ENCODE data around the gene DFFB. TPM values are rescaled to one million over a fixed set of nuclear protein-coding genes. Genes with fewer than 3 reads are reported as not detected.

The DFFB gene
- total RNA-seq, 1 experiment from 2014 or later = 4.8 TPM

- Mint-ChIP-seq H3K36me3 (ENCODE audit: insufficient read depth, unreplicated experiment) (peaks cover 14% of the 10 kb centered on the region), H3K4me1 (ENCODE audit: insufficient read depth, unreplicated experiment) (peaks cover 6% of the 10 kb centered on the region), H3K4me3 (ENCODE audit: unreplicated experiment) (no peak overlapping the region), H3K27me3 (ENCODE audit: insufficient read depth, unreplicated experiment) (no peaks in the 10 kb centered on the region), H3K27ac (ENCODE audit: low read depth, unreplicated experiment) (no peak overlapping the region), H3K9me3 (ENCODE audit: unreplicated experiment) (peaks cover 8% of the 10 kb centered on the region)
- TF ChIP-seq, protein P1, sequence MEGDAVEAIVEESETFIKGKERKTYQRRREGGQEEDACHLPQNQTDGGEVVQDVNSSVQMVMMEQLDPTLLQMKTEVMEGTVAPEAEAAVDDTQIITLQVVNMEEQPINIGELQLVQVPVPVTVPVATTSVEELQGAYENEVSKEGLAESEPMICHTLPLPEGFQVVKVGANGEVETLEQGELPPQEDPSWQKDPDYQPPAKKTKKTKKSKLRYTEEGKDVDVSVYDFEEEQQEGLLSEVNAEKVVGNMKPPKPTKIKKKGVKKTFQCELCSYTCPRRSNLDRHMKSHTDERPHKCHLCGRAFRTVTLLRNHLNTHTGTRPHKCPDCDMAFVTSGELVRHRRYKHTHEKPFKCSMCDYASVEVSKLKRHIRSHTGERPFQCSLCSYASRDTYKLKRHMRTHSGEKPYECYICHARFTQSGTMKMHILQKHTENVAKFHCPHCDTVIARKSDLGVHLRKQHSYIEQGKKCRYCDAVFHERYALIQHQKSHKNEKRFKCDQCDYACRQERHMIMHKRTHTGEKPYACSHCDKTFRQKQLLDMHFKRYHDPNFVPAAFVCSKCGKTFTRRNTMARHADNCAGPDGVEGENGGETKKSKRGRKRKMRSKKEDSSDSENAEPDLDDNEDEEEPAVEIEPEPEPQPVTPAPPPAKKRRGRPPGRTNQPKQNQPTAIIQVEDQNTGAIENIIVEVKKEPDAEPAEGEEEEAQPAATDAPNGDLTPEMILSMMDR (IDR thresholded peaks at IDR 0.05; ENCODE audit: unreplicated experiment) = no peak
- no peak for DNase-seq (ENCODE audit: unreplicated experiment)
- BruUV-seq (replicated peaks) = no TSS peak
- intact Hi-C loops (cut with micrococcal nuclease) = no loop called here
- ChIA-PET POLR2A (no interaction called here), CTCF (interaction anchor here (1.8 kb wide), 1 partner anchor 37 kb away, joined by 6 read pairs; no protein-coding TSS in a partner anchor)
Measured at GRCh38 chr1:3894626-3895278, 37.5 kb downstream of the DFFB start.

DNA sequence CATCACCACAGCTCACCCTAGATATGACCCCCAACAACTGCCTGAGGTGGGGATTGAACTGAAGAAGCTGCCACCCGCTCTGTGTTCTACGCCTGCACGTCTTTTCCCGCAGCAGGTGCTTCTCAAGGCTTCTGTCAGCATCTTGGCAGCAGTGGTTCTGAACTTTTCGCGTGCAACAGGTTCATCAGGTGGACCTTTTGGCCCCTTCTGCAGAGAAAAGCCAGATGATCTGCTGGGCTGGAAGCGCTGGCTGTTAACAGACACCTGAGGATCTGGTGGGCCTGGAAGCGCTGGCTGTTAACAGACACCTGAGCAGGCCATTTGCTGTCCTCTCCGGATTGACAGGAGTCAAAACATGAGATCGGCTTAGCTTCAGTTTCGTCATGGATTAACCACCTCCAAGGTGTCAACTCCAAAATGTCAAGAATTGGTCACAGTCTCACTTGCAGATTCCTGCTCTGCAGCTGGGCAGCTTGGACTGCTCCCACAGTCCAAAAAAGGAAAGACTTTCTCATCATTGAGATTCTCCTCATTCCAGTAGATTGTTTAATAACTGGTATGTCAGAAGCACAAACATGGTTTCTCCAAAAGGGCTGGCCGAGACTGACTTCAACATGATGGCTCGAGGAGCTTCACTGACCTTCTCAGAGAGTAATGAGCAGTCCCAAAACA lies 38.1 kb downstream of the DFFB start:
- Mint-ChIP-seq H3K4me1 (ENCODE audit: insufficient read depth, unreplicated experiment) (peaks cover 6% of the 10 kb centered on the region), H3K9me3 (ENCODE audit: unreplicated experiment) (peaks cover 8% of the 10 kb centered on the region), H3K27ac (ENCODE audit: low read depth, unreplicated experiment) (no peak overlapping the region), H3K27me3 (ENCODE audit: insufficient read depth, unreplicated experiment) (no peaks in the 10 kb centered on the region), H3K4me3 (ENCODE audit: unreplicated experiment) (no peak overlapping the region), H3K36me3 (ENCODE audit: insufficient read depth, unreplicated experiment) (peaks cover 8% of the 10 kb centered on the region)
- CTCF ChIA-PET = interaction anchor here (0.8 to 1.8 kb wide), 2 partner anchors 10 to 37 kb away, joined by 4 to 6 read pairs; no protein-coding TSS in a partner anchor
- POLR2A ChIA-PET = interaction anchor here (0.5 kb wide), 1 partner anchor 46 kb away, joined by 3 read pairs; no protein-coding TSS in a partner anchor
- intact Hi-C loops (cut with micrococcal nuclease) = no loop called here
- TF ChIP-seq, protein P1 (IDR thresholded peaks at IDR 0.05; ENCODE audit: unreplicated experiment) = no peak
- DNase-seq (ENCODE audit: unreplicated experiment) = no peak
- no TSS peak for BruUV-seq (replicated peaks)

- Mint-ChIP-seq H3K4me3 (ENCODE audit: unreplicated experiment) (no peak overlapping the region), H3K4me1 (ENCODE audit: insufficient read depth, unreplicated experiment) (peaks cover 6% of the 10 kb centered on the region), H3K27me3 (ENCODE audit: insufficient read depth, unreplicated experiment) (no peaks in the 10 kb centered on the region), H3K9me3 (ENCODE audit: unreplicated experiment) (peaks cover 8% of the 10 kb centered on the region), H3K36me3 (ENCODE audit: insufficient read depth, unreplicated experiment) (peaks cover 8% of the 10 kb centered on the region), H3K27ac (ENCODE audit: low read depth, unreplicated experiment) (no peak overlapping the region)
- intact Hi-C loops (cut with micrococcal nuclease) = no loop called here
- ChIA-PET POLR2A (no interaction called here), CTCF (interaction anchor here (0.8 to 1.8 kb wide), 2 partner anchors 11 to 38 kb away, joined by 4 to 6 read pairs; no protein-coding TSS in a partner anchor)
- DNase-seq (ENCODE audit: unreplicated experiment) = no peak
- TF ChIP-seq, protein P1 (IDR thresholded peaks at IDR 0.05; ENCODE audit: unreplicated experiment) = no peak
- no TSS peak for BruUV-seq (replicated peaks)
Measured at GRCh38 chr1:3895951-3896325, 38.7 kb downstream of the DFFB start.

DNA sequence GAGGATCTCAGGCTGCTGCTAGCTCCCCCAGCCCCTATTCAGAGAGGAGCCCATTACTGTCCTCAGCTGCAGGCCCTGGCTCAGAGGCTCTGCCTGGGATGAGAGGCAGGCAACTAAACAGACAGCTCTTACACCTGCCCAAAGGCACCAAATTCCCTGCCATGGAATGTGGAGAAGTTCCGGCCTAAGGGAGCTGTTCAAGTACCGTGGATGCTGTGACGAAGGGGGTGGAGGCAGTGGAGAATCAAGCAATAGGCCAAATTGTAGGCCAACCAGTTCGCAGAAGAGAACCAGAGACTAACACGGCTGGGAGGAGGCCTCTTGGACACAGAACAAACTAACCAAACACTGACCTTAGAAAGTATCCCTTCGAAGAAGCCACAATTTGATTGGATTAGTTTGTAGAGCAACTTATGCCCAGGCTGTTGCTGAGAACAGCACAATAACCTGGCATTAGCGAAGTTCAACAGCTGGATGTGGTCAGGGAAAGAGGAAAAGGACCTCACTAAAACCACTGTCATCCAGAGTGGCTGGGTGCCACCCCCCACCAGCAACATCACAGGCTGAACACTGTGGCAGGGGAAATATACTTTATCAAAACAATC lies 39.2 kb downstream of the DFFB start:
- ChIA-PET POLR2A (interaction anchor here (0.5 to 1.1 kb wide), 2 partner anchors 100 to 230 kb away, joined by 3 to 4 read pairs; partner anchors contain the start of gene LRRC47), CTCF (interaction anchor here (1.8 kb wide), 1 partner anchor 38 kb away, joined by 6 read pairs; no protein-coding TSS in a partner anchor)
- intact Hi-C loops (cut with micrococcal nuclease) = no loop called here

More for the DNA sequence above, 39.2 kb downstream of the DFFB start:
- Mint-ChIP-seq H3K4me1 (ENCODE audit: insufficient read depth, unreplicated experiment) (peaks cover 6% of the 10 kb centered on the region), H3K27ac (ENCODE audit: low read depth, unreplicated experiment) (no peak overlapping the region), H3K9me3 (ENCODE audit: unreplicated experiment) (peaks cover 8% of the 10 kb centered on the region), H3K27me3 (ENCODE audit: insufficient read depth, unreplicated experiment) (no peaks in the 10 kb centered on the region), H3K4me3 (ENCODE audit: unreplicated experiment) (no peak overlapping the region), H3K36me3 (ENCODE audit: insufficient read depth, unreplicated experiment) (peaks cover 8% of the 10 kb centered on the region)
- TF ChIP-seq, protein P1 (IDR thresholded peaks at IDR 0.05; ENCODE audit: unreplicated experiment) = no peak
- DNase-seq (ENCODE audit: unreplicated experiment) = no peak
- BruUV-seq (replicated peaks) = no TSS peak

Data from MCF 10A (cell line).